Left ventricle myocardium inferior (tissue), 1 donor: Measurements from ENCODE around the gene TEX54. TPM values are rescaled to one million over a fixed set of nuclear protein-coding genes. Genes with fewer than 3 reads are reported as not detected.
"Not testable (repeated sequence)": the region's sequence is repeated elsewhere in the genome, so short reads cannot be mapped to it uniquely, and the experiment has no call there.

Source experiments
- DNase-seq: peaks from one replicate; pipeline ENCODE4 v3.0.0-alpha.2; 2020
- H3K27ac ChIP-seq: fragments of 200-600 bp; replicated peaks from 2 replicates; pipeline ENCODE4 v1.8.0; 2021
- H3K27me3 ChIP-seq: fragments of 200-600 bp; 2 replicates; pipeline ENCODE4 v1.8.0; 2021; ENCODE audit warnings: low read depth
- H3K36me3 ChIP-seq: fragments of 200-600 bp; 2 replicates; pipeline ENCODE4 v1.8.0; 2021
- H3K4me1 ChIP-seq: fragments of 200-600 bp; 2 replicates; pipeline ENCODE4 v1.8.0; 2021
- H3K4me3 ChIP-seq: fragments of 200-600 bp; 2 replicates; pipeline ENCODE4 v1.8.0; 2021; ENCODE audit warnings: mild to moderate bottlenecking, moderate library complexity
- H3K9me3 ChIP-seq: fragments of 200-600 bp; replicated peaks from 2 replicates; pipeline ENCODE4 v1.8.0; 2021
- intact Hi-C: fragments of 100-400 bp; cut with micrococcal nuclease; formaldehyde crosslinking; loops from one replicate; pipeline ENCODE4 v1.11.0; 2022
- total RNA-seq: library from RNA; stranded (reverse); fragmentation: NEBNext Ultra II Directional; extraction: Animal tissue kit (Norgen Biotek cat#: 25700); gene quantifications from one replicate; pipeline ENCODE4 v1.2.1, GENCODE V29; 2021
- TF ChIP-seq, protein P1 (sequence below): fragments of 200-600 bp; IDR thresholded peaks from 2 replicates; pipeline ENCODE4 v1.8.0; 2021; ENCODE audit warnings: antibody characterized with exemption, mild to moderate bottlenecking, borderline replicate concordance
- donor health status: DM: no; HTN: yes; CAD: no; lungs with severe emphysema.

TEX54 gene
- total RNA-seq, 1 donor from 2014 or later: not detected

DNA sequence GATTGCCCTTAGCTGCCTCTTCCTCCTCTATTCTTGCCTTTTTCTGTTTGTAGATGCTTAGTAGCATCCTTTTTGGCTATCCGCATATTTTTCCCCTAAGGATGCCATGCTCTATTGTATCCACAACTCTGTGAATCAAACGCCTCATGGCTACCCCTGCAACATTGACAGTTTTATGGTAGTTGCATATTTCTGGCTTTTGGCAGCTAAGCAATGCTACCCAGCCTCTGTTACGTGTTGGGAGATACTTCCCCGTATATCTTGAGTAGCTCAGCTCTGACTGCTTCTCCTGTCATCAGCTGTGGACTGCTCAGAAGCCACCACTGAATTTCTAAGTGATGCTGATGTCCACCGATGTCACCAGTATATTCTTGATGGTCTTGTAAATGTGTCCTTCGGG lies 33.0 kb upstream of the TEX54 start:
- Histone ChIP-seq H3K4me3 (no peak overlapping the region), H3K4me1 (no peaks in the 10 kb centered on the region), H3K9me3 (no peaks in the 10 kb centered on the region), H3K36me3 (no peaks in the 10 kb centered on the region), H3K27me3 (no peaks in the 10 kb centered on the region), H3K27ac (no peak overlapping the region)
- intact Hi-C loops: no loop called here
- DNase-seq: no peak
- TF ChIP-seq, protein P1, sequence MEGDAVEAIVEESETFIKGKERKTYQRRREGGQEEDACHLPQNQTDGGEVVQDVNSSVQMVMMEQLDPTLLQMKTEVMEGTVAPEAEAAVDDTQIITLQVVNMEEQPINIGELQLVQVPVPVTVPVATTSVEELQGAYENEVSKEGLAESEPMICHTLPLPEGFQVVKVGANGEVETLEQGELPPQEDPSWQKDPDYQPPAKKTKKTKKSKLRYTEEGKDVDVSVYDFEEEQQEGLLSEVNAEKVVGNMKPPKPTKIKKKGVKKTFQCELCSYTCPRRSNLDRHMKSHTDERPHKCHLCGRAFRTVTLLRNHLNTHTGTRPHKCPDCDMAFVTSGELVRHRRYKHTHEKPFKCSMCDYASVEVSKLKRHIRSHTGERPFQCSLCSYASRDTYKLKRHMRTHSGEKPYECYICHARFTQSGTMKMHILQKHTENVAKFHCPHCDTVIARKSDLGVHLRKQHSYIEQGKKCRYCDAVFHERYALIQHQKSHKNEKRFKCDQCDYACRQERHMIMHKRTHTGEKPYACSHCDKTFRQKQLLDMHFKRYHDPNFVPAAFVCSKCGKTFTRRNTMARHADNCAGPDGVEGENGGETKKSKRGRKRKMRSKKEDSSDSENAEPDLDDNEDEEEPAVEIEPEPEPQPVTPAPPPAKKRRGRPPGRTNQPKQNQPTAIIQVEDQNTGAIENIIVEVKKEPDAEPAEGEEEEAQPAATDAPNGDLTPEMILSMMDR: no peak

DNA sequence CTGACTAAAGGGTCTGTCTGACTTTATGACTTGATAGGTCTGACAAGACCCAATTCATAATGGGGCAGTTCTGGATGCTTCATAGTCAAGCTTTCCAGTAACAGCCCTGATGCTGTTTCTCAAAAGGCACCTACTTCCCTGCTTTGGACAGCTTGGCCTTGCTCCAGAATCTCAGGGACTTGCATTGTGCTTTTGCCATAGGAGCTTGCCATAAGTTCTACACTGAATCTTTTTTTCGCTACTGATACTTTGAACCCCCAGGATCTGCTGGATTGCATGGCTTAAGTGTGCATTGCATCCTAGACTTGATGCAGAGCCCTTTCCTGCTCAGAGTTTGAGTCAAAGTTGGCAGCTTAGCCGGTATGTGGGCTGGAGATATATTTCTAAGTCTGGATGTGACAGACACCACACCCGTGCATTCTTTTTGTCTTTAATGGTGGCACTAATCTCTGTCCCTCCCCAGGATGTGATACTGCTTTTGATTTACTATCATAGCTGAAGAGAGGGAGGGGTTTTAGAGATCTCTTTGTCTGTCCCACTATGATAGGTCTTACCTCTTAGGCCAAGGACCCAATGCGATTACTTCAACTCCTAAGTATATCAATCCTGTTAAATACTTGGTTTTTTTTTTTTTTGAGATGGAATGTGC lies 31.2 kb upstream of the TEX54 start:
- no peak overlapping the region for H3K27ac ChIP-seq
- no peaks in the 10 kb centered on the region for H3K36me3 ChIP-seq
- intact Hi-C loops: loop anchor here (5.0 kb wide), 1 partner anchor 77 kb away; the partner anchor contains the start of gene TMEM179B
- no peak for DNase-seq
- TF ChIP-seq, protein P1: no peak
- H3K9me3 ChIP-seq: no peaks in the 10 kb centered on the region
- no peaks in the 10 kb centered on the region for H3K4me1 ChIP-seq
- H3K27me3 ChIP-seq: no peaks in the 10 kb centered on the region
- no peak overlapping the region for H3K4me3 ChIP-seq

DNA sequence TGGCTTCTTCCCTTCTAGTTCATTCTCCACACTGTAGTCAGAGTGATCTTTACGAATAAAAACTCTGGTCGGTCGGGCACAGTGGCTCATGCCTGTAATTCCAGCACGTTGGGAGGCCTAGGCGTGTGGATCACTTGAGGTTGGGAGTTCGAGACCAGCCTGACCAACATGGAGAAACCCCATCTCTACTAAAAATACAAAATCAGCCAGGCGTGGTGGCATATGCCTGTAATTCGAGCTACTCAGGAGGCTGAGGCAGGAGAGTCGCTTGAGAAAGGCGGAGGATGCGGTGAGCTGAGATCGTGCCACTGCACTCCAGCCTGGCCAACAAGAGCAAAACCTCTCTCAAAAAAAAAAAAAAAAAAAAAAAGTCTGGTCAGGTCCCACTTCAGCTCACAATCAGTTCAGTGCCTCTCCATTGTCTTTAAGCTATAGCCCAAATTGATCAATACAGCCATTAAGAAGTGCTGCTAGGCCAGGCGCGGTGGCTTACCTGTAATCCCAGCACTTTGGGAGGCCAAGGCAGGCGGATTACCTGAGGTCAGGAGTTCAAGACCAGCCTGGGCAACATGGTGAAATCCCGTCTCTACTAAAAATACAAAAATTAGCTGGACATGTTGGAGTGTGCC lies 29.0 kb upstream of the TEX54 start:
- intact Hi-C loops: loop anchor here (5.0 kb wide), 1 partner anchor 74 kb away; the partner anchor contains the start of gene TMEM179B
- not testable (repeated sequence) for H3K4me3 ChIP-seq, H3K4me1 ChIP-seq, H3K9me3 ChIP-seq, H3K27ac ChIP-seq, H3K27me3 ChIP-seq, DNase-seq, H3K36me3 ChIP-seq

DNA sequence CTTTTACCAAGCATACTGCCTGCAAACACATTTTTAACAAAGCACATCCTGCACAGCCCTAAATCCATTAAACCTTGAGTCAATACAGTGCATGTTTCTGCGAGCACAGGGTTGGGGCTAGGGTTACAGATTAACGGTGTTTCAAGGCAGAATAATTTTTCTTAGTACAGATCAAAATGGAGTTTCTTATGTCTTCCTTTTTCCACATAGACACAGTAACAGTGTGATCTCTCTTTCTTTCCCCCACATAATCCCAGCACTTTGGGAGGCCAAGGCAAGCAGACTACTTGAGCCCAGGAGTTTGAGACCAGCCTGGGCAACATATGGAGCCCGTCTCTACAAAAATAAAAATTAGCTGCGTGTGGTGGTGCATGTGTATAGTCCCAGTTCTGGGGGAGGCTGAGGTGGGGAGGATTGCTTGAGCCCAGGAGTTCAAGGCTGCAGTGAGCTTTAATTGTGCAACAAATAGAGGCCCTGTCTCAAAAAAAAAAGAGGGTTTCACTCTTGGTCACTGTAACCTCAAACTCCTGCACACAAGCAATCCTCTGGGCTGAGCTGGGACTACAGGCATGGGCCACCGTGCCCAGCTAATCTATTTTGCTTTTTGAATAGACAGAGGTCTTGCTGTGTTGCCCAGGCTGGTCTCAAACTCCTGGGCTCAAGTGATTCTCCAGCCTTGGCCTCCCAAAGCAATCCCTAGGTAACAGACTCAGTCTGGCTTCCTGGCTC lies 28.4 kb upstream of the TEX54 start:
- no peaks in the 10 kb centered on the region for H3K36me3 ChIP-seq
- no peak overlapping the region for H3K4me3 ChIP-seq
- TF ChIP-seq, protein P1: no peak
- intact Hi-C loops: loop anchor here (5.0 kb wide), 1 partner anchor 74 kb away; the partner anchor contains the start of gene TMEM179B
- no peaks in the 10 kb centered on the region for H3K9me3 ChIP-seq
- DNase-seq: no peak
- no peaks in the 10 kb centered on the region for H3K27me3 ChIP-seq
- H3K27ac ChIP-seq: no peak overlapping the region
- peaks cover 8% of the 10 kb centered on the region for H3K4me1 ChIP-seq

DNA sequence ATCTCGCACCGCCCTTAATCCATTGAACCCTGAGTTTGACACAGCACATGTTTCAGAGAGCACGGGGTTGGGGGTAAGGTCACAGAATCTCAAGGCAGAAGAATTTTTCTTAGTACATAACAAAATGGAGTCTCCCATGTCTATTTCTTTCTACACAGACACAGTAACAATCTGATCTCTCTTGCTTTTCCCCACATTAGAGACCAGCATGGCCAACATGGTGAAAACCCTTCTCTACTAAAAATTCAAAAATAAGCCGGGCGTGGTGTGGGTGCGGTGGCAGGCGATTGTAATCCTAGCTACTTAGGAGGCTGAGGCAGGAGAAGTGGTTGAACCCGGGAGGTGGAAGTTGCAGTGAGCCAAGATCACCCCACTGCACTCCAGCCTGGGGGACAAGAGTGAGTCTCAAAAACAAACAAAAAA lies 26.7 kb upstream of the TEX54 start:
- H3K27me3 ChIP-seq, H3K9me3 ChIP-seq, DNase-seq, H3K4me3 ChIP-seq, H3K27ac ChIP-seq, intact Hi-C loops, H3K36me3 ChIP-seq: not testable (repeated sequence)
- peaks cover 21% of the 10 kb centered on the region for H3K4me1 ChIP-seq

DNA sequence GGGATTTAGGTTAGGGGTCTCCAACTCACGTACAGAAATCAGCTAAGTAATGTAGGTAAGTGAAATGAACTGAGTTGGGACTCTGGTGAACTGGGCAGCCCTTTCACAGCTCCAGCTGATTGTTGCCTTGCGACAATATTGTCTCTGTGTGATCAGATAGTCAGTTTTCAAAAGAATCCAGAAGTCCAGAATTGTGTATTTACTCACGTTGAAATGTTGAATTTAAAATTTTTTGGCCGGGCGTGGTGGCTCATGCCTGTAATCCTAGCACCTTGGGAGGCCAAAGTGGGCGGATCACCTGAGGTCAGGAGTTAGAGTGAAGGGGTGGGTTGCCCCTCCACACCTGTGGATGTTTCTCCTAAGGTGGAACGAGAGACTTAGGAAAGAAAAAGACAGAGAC lies 25.6 kb upstream of the TEX54 start:
- no peaks in the 10 kb centered on the region for H3K9me3 ChIP-seq
- no peak overlapping the region for H3K27ac ChIP-seq
- peaks cover 32% of the 10 kb centered on the region for H3K4me1 ChIP-seq
- intact Hi-C loops: no loop called here
- TF ChIP-seq, protein P1: no peak
- H3K27me3 ChIP-seq: no peaks in the 10 kb centered on the region
- no peak for DNase-seq
- H3K36me3 ChIP-seq: peaks cover 13% of the 10 kb centered on the region
- H3K4me3 ChIP-seq: no peak overlapping the region
